D721Med (cell line): ENCODE data around the gene RNU1-4.
A peak's percentile ranks its signal among the peaks of the same experiment; 100 is the strongest.
"Not testable (repeated sequence)": the region's sequence is repeated elsewhere in the genome, so short reads cannot be mapped to it uniquely, and the experiment has no call there.

Experiments
- DNase-seq: peaks from one replicate; pipeline ENCODE4 v3.0.0; 2011; ENCODE audit warnings: low spot score; ENCODE audit not compliant: insufficient read length
- FAIRE-seq: peaks from 2 replicates; lab custom pipeline; 2011; peaks lifted over from hg19 to GRCh38; lab: Jason Lieb, UNC
- CTCF ChIP-seq: IDR thresholded peaks from 2 replicates; pipeline ENCODE4 v1.5.1; 2012; ENCODE audit warnings: mild to moderate bottlenecking, control low read depth; ENCODE audit not compliant: insufficient read depth; ENCODE audit errors: missing control alignments

RNU1-4 gene

GRCh38 chr1:16707130-16708093, 32.9 kb upstream of the RNU1-4 start:
- DNase-seq, FAIRE-seq: not testable (repeated sequence)

- FAIRE-seq, DNase-seq: not testable (repeated sequence)
Measured at GRCh38 chr1:16708704-16709103, 31.6 kb upstream of the RNU1-4 start.

- DNase-seq, FAIRE-seq: not testable (repeated sequence)
Measured at GRCh38 chr1:16709659-16710087, 30.6 kb upstream of the RNU1-4 start.

GRCh38 chr1:16710618-16711017, 29.7 kb upstream of the RNU1-4 start:
- DNase-seq, FAIRE-seq: not testable (repeated sequence)

GRCh38 chr1:16712131-16712530, 28.2 kb upstream of the RNU1-4 start:
- not testable (repeated sequence) for DNase-seq, FAIRE-seq

GRCh38 chr1:16712582-16712981, 27.7 kb upstream of the RNU1-4 start:
- not testable (repeated sequence) for FAIRE-seq, DNase-seq

GRCh38 chr1:16712984-16713383, 27.3 kb upstream of the RNU1-4 start:
- not testable (repeated sequence) for FAIRE-seq

GRCh38 chr1:16713480-16713879, 26.8 kb upstream of the RNU1-4 start:
- not testable (repeated sequence) for DNase-seq, FAIRE-seq

More at GRCh38 chr1:16712984-16713383, 27.3 kb upstream of the RNU1-4 start:
- not testable (repeated sequence) for DNase-seq

- TF ChIP-seq CTCF = no peak
- FAIRE-seq (no peak), DNase-seq (no peak)
Measured at GRCh38 chr1:16716691-16717335, 23.5 kb upstream of the RNU1-4 start.

GRCh38 chr1:16717336-16718098, 22.8 kb upstream of the RNU1-4 start:
- no peak for TF ChIP-seq CTCF
- no peak for FAIRE-seq
- peak; percentile 9 for DNase-seq

- not testable (repeated sequence) for DNase-seq, FAIRE-seq
Measured at GRCh38 chr1:16718099-16718907, 22.0 kb upstream of the RNU1-4 start.
